HG02870 (cell line): ENCODE measurements around the gene MUC5AC.
"Not testable (repeated sequence)": the region's sequence is repeated elsewhere in the genome, so short reads cannot be mapped to it uniquely, and the experiment has no call there.

Experiments
- ATAC-seq: cut with Tn5 transposase; IDR thresholded peaks from one replicate; pipeline ENCODE4 v1.9.1; 2021; ENCODE audit warnings: mild to moderate bottlenecking, moderate library complexity; ENCODE audit not compliant: unreplicated experiment

The MUC5AC gene

GRCh38 chr11:1157645-1158591, at the start of gene MUC5AC:
MUC5AC (plus strand) TSS chr11:1157953; CDS start chr11:1158000, 47 bp downstream.
- ATAC-seq, result no peak

DNA sequence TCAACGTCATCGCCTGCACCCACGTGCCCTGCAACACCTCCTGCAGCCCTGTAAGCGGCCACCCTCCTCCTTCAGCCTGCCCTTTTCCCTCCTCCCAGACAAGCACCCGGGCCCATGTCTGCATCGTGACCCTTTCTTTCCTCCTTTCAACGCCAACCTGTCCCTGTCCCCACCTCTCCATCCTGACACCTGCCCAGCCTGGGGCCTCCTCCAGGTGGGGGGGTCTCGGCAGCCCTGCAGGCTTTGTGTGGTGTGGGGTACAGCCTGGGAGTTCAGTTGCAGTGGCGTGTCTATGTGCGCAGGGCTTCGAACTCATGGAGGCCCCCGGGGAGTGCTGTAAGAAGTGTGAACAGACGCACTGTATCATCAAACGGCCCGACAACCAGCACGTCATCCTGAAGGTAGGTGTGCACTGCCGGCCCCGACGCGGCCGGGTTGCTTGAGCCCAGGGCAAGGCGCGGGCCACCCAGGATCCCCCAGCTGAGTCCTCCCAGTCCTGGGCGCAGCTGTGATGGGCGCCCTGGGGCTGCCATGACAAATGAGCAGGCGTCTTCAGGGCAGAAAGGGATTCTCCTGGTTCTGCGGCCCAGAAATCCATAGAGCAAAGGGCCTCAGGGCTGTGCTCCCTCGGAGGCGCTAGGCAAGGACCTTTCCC, 49.4 kb upstream of the MUC5AC start:
- no peak for ATAC-seq

DNA sequence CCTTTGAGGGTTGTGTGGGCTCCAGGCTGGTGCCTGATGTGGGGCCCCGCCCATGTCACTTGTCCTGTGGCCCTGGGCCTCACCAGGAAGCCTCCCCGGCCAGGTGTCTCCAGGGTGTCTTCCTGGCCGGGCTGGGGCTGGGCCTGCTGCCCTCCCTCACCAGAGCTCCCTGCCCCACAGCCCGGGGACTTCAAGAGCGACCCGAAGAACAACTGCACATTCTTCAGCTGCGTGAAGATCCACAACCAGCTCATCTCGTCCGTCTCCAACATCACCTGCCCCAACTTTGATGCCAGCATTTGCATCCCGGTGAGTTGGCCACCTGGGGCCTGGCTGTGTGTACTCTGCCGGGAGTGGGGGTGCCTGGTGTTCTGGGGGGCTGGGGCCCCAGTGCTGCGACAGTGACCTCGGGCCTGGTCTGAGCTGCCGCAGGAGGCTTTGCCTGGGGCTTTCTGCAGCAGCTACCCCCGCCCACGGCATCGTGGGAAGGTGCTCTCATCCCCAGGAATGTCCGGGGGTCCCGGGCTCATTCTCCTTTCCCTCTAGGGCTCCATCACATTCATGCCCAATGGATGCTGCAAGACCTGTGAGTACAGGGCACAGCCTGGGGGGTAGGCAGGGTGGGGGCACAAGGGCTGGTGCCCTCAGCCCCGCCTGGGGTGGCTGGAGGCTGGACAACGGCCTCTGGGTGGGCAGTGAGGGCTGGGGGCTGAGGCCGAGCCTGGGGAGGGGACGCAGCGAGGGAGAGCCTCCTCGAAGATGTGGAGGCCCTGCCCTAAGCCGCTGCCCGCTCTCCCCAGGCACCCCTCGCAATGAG, 48.4 kb upstream of the MUC5AC start:
- ATAC-seq, result no peak

- ATAC-seq, result no peak
These were observed 47.6 kb upstream of the MUC5AC start for GRCh38 chr11:1109918-1110705.

GRCh38 chr11:1111545-1112212, 46.1 kb upstream of the MUC5AC start:
- no peak for ATAC-seq

- no peak for ATAC-seq
These were observed 45.2 kb upstream of the MUC5AC start for GRCh38 chr11:1112351-1113191.

GRCh38 chr11:1113405-1114201, 44.1 kb upstream of the MUC5AC start:
- ATAC-seq, result no peak

- not testable (repeated sequence) for ATAC-seq
These were observed 42.5 kb upstream of the MUC5AC start for GRCh38 chr11:1115292-1115691.

DNA sequence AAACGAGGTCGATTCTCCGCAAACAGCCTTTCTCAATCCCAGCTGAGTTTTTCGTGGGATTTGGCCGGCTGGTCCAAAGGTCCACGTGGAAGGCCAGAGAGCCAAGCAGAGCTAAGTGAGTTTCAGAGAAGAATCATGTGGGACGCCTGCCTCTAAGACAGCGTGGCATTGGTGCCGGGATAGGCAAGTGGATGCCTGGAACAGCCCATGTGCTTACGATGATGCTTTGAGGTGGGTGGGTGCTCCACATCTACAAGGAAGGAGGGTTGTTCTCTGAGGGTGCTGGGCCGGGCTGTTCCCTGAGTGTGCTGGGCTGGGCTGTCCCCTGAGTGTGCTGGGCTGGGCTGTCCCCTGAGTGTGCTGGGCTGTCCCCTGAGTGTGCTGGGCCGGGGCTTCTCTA, 41.6 kb upstream of the MUC5AC start:
- no peak for ATAC-seq

DNA sequence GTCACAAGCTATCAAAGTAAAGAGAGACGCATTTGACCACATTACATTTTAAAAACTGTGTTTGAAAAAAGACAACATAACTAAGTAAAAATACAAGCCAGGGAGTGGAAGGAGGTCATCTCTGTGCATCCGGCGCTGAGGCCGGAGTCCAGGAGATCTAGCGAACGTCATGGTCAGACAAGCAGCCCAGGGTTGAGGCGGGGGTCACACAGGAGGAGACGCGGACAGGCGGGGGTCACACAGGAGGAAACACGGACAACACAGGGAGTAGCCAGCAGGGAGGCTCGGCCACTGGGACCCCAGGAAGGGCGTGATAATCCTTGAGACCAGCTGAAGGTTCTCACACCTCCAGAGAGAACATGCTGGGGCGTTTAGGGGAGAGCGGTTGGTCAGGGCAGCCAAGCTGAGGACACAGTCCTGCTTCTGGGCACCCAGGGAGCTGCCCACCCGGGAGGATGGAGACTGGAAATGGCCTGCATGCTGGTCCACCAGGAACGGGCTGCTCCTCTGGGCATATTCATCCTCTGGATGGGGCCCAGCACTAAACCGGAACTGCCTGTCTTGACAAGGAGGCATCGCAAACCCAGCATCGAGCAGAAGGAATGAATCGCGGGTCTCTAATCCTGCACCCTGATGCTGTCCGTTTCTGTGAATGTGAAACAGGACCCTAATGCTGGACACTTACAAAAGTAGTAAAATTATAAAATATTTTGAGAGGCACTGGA, 40.9 kb upstream of the MUC5AC start:
- ATAC-seq, result no peak

- ATAC-seq, result no peak
These were observed 39.8 kb upstream of the MUC5AC start for GRCh38 chr11:1117992-1118391.

- ATAC-seq, result no peak
These were observed 38.8 kb upstream of the MUC5AC start for GRCh38 chr11:1118755-1119603.

DNA sequence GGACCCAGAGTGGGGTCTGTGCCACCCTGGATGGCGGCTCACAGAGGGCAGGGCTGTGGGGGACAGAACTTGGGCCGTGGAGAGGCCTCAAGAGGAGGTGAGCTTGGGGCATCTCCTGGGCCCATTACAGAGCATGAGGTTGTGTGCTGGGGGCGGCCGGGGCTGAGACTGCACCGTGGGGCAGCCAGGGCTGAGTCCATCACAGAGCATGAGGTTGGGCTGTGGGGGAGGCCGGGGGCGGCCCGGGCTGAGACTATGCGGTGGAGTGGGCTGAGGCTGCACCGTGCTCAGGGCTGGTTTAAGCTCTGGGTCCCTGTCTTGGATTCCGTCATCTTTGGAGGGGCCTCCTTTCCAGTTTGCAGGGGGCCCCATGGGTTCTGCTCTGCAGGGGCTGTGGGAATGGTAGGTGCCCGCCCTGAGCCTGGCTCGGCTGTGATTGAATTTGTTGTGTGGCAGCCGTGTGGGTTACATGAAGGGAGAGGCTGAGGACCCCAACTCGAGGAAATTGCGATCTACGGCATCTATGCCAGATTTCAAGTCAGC, 38.1 kb upstream of the MUC5AC start:
- no peak for ATAC-seq

- ATAC-seq, result no peak
These were observed 37.0 kb upstream of the MUC5AC start for GRCh38 chr11:1120532-1121330.

GRCh38 chr11:1121331-1121812, 36.4 kb upstream of the MUC5AC start:
- no peak for ATAC-seq
